GM23338 (cell line): ENCODE data around the gene CACNA1G. TPM values are rescaled to one million over a fixed set of nuclear protein-coding genes. Genes with fewer than 3 reads are reported as not detected.

Experiments used
- ATAC-seq: fragments of 200-7000 bp; cut with Tn5 transposase; 3 replicates; pipeline ENCODE4 v1.9.1; 2020
- DNase-seq: peaks from one replicate; pipeline ENCODE4 v3.0.0-alpha.2; 2015; ENCODE audit warnings: low spot score
- H2AFZ ChIP-seq: fragments of 200-600 bp; sonication (generic); 2 replicates; pipeline ENCODE4 v1.8.0; 2016; ENCODE audit warnings: antibody characterized with exemption, mild to moderate bottlenecking, moderate library complexity
- H3F3A ChIP-seq: fragments of 200-600 bp; sonication (generic); replicated peaks from 2 replicates; pipeline ENCODE4 v1.8.0; 2017; ENCODE audit warnings: antibody characterized with exemption, mixed run types, low read depth
- H3K27ac ChIP-seq: fragments of 200-600 bp; sonication (generic); 2 replicates; pipeline ENCODE4 v1.6.1; 2016; ENCODE audit warnings: low read depth
- H3K27me3 ChIP-seq: fragments of 200-600 bp; sonication (generic); 2 replicates; pipeline ENCODE4 v1.8.0; 2016; ENCODE audit warnings: mild to moderate bottlenecking, mixed run types, moderate library complexity; ENCODE audit not compliant: insufficient read depth
- H3K36me3 ChIP-seq: fragments of 200-600 bp; sonication (generic); 2 replicates; pipeline ENCODE4 v1.8.0; 2016; ENCODE audit warnings: mild to moderate bottlenecking; ENCODE audit not compliant: insufficient read depth
- H3K4me1 ChIP-seq: fragments of 200-600 bp; sonication (generic); 2 replicates; pipeline ENCODE4 v1.8.0; 2016; ENCODE audit warnings: mild to moderate bottlenecking, moderate library complexity; ENCODE audit not compliant: insufficient read depth
- H3K4me2 ChIP-seq: fragments of 200-600 bp; sonication (generic); 2 replicates; pipeline ENCODE4 v1.7.1; 2017; ENCODE audit warnings: mixed run types
- H3K4me3 ChIP-seq: fragments of 200-600 bp; sonication (generic); 2 replicates; pipeline ENCODE4 v1.6.1; 2016; ENCODE audit warnings: mixed run types
- H3K79me2 ChIP-seq: fragments of 200-600 bp; sonication (generic); replicated peaks from 2 replicates; pipeline ENCODE4 v1.8.0; 2017; ENCODE audit warnings: mild to moderate bottlenecking; ENCODE audit not compliant: insufficient read depth
- H3K9me2 ChIP-seq: fragments of 200-600 bp; sonication (generic); 2 replicates; pipeline ENCODE4 v1.8.0; 2017; ENCODE audit not compliant: insufficient read depth
- H4K20me1 ChIP-seq: fragments of 200-600 bp; sonication (generic); replicated peaks from 2 replicates; pipeline ENCODE4 v1.8.0; 2017; ENCODE audit warnings: mild to moderate bottlenecking; ENCODE audit not compliant: insufficient read depth
- H3K27ac Mint-ChIP-seq: 2 replicates; pipeline ENCODE4 v1.8.0; 2020; ENCODE audit warnings: inconsistent platforms, mild to moderate bottlenecking, moderate library complexity, mixed read lengths
- H3K27me3 Mint-ChIP-seq: 3 replicates; pipeline ENCODE4 v1.8.0; 2022; ENCODE audit warnings: low read depth, mild to moderate bottlenecking, moderate library complexity, mixed read lengths, inconsistent platforms; ENCODE audit not compliant: insufficient read depth, poor library complexity
- H3K36me3 Mint-ChIP-seq: 3 replicates; pipeline ENCODE4 v1.8.0; 2021; ENCODE audit warnings: low read depth, mild to moderate bottlenecking, inconsistent platforms, moderate library complexity, mixed read lengths
- H3K4me1 Mint-ChIP-seq: 3 replicates; pipeline ENCODE4 v1.8.0; 2020; ENCODE audit warnings: mild to moderate bottlenecking, inconsistent platforms, mixed read lengths
- H3K4me3 Mint-ChIP-seq: 3 replicates; pipeline ENCODE4 v1.8.0; 2021; ENCODE audit warnings: moderate library complexity, mild to moderate bottlenecking, inconsistent platforms, mixed read lengths
- H3K9me3 Mint-ChIP-seq: 3 replicates; pipeline ENCODE4 v1.8.0; 2020; ENCODE audit warnings: moderate library complexity, mild to moderate bottlenecking, inconsistent platforms, mixed read lengths
- CREB1 ChIP-seq: fragments of 250-450 bp; sonication (Bioruptor Pico); IDR thresholded peaks from 2 replicates; pipeline ENCODE4 v1.5.0; 2020; ENCODE audit warnings: low read depth, mild to moderate bottlenecking, moderate library complexity
- EZH2 ChIP-seq: fragments of 200-600 bp; sonication (generic); IDR thresholded peaks from one replicate; pipeline ENCODE4 v1.8.0; 2017; ENCODE audit warnings: antibody characterized with exemption, mild to moderate bottlenecking, low read depth; ENCODE audit not compliant: unreplicated experiment
- EZH2phosphoT487 ChIP-seq: fragments of 200-600 bp; sonication (generic); IDR thresholded peaks from one replicate; pipeline ENCODE4 v1.8.1; 2018; ENCODE audit warnings: antibody characterized with exemption; ENCODE audit not compliant: unreplicated experiment
- JUNB ChIP-seq: IDR thresholded peaks from one replicate; pipeline ENCODE4 v1.6.1; 2016; ENCODE audit warnings: antibody characterized with exemption; ENCODE audit not compliant: unreplicated experiment
- NANOG ChIP-seq: IDR thresholded peaks from 2 replicates; pipeline ENCODE4 v1.6.1; 2016; ENCODE audit warnings: antibody characterized with exemption, borderline replicate concordance
- REST ChIP-seq: IDR thresholded peaks from one replicate; pipeline ENCODE4 v1.6.1; 2018; ENCODE audit warnings: antibody characterized with exemption; ENCODE audit not compliant: unreplicated experiment
- STAT1 ChIP-seq: IDR thresholded peaks from one replicate; pipeline ENCODE4 v1.6.1; 2016; ENCODE audit warnings: antibody characterized with exemption; ENCODE audit not compliant: unreplicated experiment
- ZNF114 ChIP-seq: fragments of 250-450 bp; sonication (Bioruptor Pico); IDR thresholded peaks from 2 replicates; pipeline ENCODE4 v1.5.0; 2020; ENCODE audit warnings: mild to moderate bottlenecking, moderate library complexity
- polyA plus RNA-seq: library from polyadenylated mRNA; unstranded; fragments of >200 nt; fragmentation: Nextera tagmentation; extraction: Ambion mirVana; gene quantifications from 2 replicates; pipeline ENCODE4 v1.2.1, GENCODE V29; 2016
- total RNA-seq: library from RNA; depleted of rRNA; stranded (reverse); fragments of >200 nt; shearing (Covaris generic); gene quantifications from 2 replicates; pipeline ENCODE4 v1.2.3, GENCODE V29; 2014
- TF ChIP-seq, protein P1 (sequence below): IDR thresholded peaks from 2 replicates; pipeline ENCODE4 v1.6.1; 2016; ENCODE audit warnings: antibody characterized with exemption
- TF ChIP-seq, protein P2 (sequence below): fragments of 250-450 bp; sonication (Bioruptor Pico); IDR thresholded peaks from 2 replicates; pipeline ENCODE4 v1.5.0; 2020; ENCODE audit warnings: mild to moderate bottlenecking, moderate library complexity

The CACNA1G gene
- total and polyA plus RNA-seq, 2 experiments from 2014 or later = 1.4 to 5.1 TPM

DNA sequence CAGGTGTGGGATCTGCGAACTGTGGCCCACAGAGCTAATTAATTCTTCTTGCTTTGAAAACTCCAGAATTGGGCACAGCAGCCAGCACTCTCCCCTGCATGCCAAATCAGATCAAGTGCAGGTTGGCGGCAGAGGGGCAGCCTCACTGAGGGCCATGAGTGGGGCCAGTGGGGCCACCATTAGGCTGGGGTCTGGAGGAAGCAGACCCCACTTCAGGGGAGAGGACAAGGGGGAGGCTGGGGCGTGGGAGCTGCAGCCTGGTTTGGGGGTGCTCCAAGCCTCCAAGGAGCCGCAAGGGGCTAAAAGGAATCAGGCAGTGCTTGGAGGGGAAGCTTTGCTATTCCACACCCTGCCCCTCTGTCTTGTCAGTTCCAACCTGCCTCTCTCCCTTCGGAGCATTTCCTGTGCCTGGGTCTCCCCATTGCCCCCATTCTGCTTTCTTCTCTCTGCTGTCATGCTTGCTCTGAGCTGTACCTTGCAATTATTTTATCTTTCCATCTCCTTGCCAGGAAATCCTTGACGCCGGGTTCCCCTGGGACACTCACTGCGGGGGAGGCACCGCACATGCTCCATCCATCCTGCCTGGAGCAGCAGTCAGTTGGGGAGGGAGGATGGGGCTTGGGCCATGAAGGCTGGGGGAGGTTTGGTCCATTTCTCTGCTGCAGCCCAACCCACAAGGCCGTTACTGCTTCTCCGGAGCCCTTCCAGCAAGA is 70.8 kb downstream of the CACNA1G start:
- Histone ChIP-seq H3K27me3 (peaks cover 41% of the 10 kb centered on the region), H3K36me3 (no peaks in the 10 kb centered on the region), H3K4me1 (peaks cover 22% of the 10 kb centered on the region), H3K4me2 (no peak overlapping the region), H3K4me3 (no peak overlapping the region), H3F3A (0 out of 2 replicates have a peak, but pooled peaks cover 3% of the 10 kb centered on the region), H3K27ac (no peak overlapping the region), H3K79me2 (no peaks in the 10 kb centered on the region), H2AFZ (no peak overlapping the region), H4K20me1 (no peaks in the 10 kb centered on the region), H3K9me2 (no peaks in the 10 kb centered on the region)
- TF ChIP-seq, protein P1, sequence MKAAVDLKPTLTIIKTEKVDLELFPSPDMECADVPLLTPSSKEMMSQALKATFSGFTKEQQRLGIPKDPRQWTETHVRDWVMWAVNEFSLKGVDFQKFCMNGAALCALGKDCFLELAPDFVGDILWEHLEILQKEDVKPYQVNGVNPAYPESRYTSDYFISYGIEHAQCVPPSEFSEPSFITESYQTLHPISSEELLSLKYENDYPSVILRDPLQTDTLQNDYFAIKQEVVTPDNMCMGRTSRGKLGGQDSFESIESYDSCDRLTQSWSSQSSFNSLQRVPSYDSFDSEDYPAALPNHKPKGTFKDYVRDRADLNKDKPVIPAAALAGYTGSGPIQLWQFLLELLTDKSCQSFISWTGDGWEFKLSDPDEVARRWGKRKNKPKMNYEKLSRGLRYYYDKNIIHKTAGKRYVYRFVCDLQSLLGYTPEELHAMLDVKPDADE = no peak
- no peak for TF ChIP-seq STAT1
- TF ChIP-seq ZNF114 (CRISPR knock-in tag) = no peak
- TF ChIP-seq NANOG = no peak
- no peak for TF ChIP-seq EZH2
- TF ChIP-seq JUNB = no peak
- TF ChIP-seq CREB1 (CRISPR knock-in tag) = no peak
- no peak for TF ChIP-seq REST
- H3K27ac Mint-ChIP-seq = no peak overlapping the region
- peaks cover 44% of the 10 kb centered on the region for H3K27me3 Mint-ChIP-seq
- peaks cover 31% of the 10 kb centered on the region for H3K4me1 Mint-ChIP-seq
- H3K9me3 Mint-ChIP-seq = no peaks in the 10 kb centered on the region
- no peak for DNase-seq
- ATAC-seq = no peak
- no peaks in the 10 kb centered on the region for H3K36me3 Mint-ChIP-seq
- H3K4me3 Mint-ChIP-seq = no peak overlapping the region

- H3K27ac Mint-ChIP-seq = no peak overlapping the region
- no peak for DNase-seq
- Histone ChIP-seq H3K9me2 (no peaks in the 10 kb centered on the region), H3K4me2 (no peak overlapping the region), H2AFZ (no peak overlapping the region), H3K36me3 (no peaks in the 10 kb centered on the region), H3F3A (0 out of 2 replicates have a peak, but pooled peaks cover 3% of the 10 kb centered on the region), H3K79me2 (no peaks in the 10 kb centered on the region), H3K27me3 (peaks cover 48% of the 10 kb centered on the region), H3K4me3 (no peak overlapping the region), H3K4me1 (peaks cover 22% of the 10 kb centered on the region), H4K20me1 (no peaks in the 10 kb centered on the region), H3K27ac (no peak overlapping the region)
- H3K36me3 Mint-ChIP-seq = no peaks in the 10 kb centered on the region
- H3K27me3 Mint-ChIP-seq = peaks cover 47% of the 10 kb centered on the region
- H3K4me3 Mint-ChIP-seq = no peak overlapping the region
- peaks cover 33% of the 10 kb centered on the region for H3K4me1 Mint-ChIP-seq
- no peak for ATAC-seq
- H3K9me3 Mint-ChIP-seq = no peaks in the 10 kb centered on the region
- TF ChIP-seq, protein P2, sequence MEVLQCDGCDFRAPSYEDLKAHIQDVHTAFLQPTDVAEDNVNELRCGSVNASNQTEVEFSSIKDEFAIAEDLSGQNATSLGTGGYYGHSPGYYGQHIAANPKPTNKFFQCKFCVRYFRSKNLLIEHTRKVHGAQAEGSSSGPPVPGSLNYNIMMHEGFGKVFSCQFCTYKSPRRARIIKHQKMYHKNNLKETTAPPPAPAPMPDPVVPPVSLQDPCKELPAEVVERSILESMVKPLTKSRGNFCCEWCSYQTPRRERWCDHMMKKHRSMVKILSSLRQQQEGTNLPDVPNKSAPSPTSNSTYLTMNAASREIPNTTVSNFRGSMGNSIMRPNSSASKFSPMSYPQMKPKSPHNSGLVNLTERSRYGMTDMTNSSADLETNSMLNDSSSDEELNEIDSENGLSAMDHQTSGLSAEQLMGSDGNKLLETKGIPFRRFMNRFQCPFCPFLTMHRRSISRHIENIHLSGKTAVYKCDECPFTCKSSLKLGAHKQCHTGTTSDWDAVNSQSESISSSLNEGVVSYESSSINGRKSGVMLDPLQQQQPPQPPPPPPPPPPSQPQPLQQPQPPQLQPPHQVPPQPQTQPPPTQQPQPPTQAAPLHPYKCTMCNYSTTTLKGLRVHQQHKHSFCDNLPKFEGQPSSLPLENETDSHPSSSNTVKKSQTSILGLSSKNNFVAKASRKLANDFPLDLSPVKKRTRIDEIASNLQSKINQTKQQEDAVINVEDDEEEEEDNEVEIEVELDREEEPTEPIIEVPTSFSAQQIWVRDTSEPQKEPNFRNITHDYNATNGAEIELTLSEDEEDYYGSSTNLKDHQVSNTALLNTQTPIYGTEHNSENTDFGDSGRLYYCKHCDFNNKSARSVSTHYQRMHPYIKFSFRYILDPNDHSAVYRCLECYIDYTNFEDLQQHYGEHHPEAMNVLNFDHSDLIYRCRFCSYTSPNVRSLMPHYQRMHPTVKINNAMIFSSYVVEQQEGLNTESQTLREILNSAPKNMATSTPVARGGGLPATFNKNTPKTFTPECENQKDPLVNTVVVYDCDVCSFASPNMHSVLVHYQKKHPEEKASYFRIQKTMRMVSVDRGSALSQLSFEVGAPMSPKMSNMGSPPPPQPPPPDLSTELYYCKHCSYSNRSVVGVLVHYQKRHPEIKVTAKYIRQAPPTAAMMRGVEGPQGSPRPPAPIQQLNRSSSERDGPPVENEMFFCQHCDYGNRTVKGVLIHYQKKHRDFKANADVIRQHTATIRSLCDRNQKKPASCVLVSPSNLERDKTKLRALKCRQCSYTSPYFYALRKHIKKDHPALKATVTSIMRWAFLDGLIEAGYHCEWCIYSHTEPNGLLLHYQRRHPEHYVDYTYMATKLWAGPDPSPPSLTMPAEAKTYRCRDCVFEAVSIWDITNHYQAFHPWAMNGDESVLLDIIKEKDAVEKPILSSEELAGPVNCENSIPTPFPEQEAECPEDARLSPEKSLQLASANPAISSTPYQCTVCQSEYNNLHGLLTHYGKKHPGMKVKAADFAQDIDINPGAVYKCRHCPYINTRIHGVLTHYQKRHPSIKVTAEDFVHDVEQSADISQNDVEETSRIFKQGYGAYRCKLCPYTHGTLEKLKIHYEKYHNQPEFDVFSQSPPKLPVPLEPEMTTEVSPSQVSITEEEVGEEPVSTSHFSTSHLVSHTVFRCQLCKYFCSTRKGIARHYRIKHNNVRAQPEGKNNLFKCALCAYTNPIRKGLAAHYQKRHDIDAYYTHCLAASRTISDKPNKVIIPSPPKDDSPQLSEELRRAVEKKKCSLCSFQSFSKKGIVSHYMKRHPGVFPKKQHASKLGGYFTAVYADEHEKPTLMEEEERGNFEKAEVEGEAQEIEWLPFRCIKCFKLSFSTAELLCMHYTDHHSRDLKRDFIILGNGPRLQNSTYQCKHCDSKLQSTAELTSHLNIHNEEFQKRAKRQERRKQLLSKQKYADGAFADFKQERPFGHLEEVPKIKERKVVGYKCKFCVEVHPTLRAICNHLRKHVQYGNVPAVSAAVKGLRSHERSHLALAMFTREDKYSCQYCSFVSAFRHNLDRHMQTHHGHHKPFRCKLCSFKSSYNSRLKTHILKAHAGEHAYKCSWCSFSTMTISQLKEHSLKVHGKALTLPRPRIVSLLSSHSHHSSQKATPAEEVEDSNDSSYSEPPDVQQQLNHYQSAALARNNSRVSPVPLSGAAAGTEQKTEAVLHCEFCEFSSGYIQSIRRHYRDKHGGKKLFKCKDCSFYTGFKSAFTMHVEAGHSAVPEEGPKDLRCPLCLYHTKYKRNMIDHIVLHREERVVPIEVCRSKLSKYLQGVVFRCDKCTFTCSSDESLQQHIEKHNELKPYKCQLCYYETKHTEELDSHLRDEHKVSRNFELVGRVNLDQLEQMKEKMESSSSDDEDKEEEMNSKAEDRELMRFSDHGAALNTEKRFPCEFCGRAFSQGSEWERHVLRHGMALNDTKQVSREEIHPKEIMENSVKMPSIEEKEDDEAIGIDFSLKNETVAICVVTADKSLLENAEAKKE (CRISPR knock-in tag) = no peak
- TF ChIP-seq CREB1 (CRISPR knock-in tag) = no peak
- no peak for TF ChIP-seq EZH2phosphoT487
These were observed 71.5 kb downstream of the CACNA1G start for GRCh38 chr17:50631908-50632571.
